Measurements from ENCODE around the gene FYN.

- TF ChIP-seq CTCF (IDR thresholded peaks at IDR 0.05; ENCODE audit: low read depth, low read length, poor library complexity, severe bottlenecking) (no peak), EZH2phosphoT487 (IDR thresholded peaks at IDR 0.05; ENCODE audit: borderline replicate concordance, low read length) (no peak)
Measured at GRCh38 chr6:111840803-111841202, 32.4 kb downstream of the FYN start.

Measured in DOHH2 (cell line).